Measurements from ENCODE around the gene NOCT. TPM values are rescaled to one million over a fixed set of nuclear protein-coding genes. Genes with fewer than 3 reads are reported as not detected.
"Not testable (repeated sequence)": the region's sequence is repeated elsewhere in the genome, so short reads cannot be mapped to it uniquely, and the experiment has no call there.

NOCT gene
- total RNA-seq, 1 donor from 2014 or later: 7.8 TPM

DNA sequence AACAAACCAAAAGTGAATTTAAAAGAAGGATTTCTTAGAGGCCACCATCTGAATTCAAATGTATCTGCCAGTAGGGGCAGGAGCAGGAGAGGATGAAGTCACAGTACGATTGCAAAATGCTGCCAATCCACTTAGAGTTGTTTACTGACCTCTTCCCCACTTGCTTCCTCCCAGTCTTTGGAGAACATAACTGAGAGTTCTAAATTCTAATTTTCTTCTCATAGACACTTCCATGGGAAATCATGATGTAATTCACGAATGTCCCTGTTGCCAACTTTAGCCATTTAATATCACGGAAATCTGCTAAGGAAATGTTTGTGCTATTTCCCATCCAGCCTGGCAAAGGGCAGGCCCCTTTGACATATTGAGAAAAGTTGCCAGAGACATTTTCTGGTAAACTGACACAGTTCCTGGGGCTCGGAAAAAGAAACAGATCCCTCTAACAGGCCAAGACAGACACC lies 33.6 kb upstream of the NOCT start:
- Histone ChIP-seq H3K27ac (ENCODE audit: low read depth, low read length) (peak overlapping the region; percentile 69), H3K9me3 (ENCODE audit: control insufficient read depth in 3 of 3, low read length in 3 of 3) (no peaks in the 10 kb centered on the region), H3K4me3 (ENCODE audit: low read length in 3 of 3) (no peak overlapping the region), H3K4me1 (ENCODE audit: control insufficient read depth in 3 of 3, insufficient read depth in 3 of 3, low read length in 3 of 3) (no peaks in the 10 kb centered on the region), H3K27me3 (ENCODE audit: control insufficient read depth in 3 of 3, insufficient read depth in 3 of 3, low read length in 3 of 3) (no peaks in the 10 kb centered on the region), H3K36me3 (ENCODE audit: control insufficient read depth in 3 of 3, insufficient read depth in 3 of 3, low read length in 3 of 3) (no peaks in the 10 kb centered on the region), H3K9ac (ENCODE audit: low read depth in 1 of 3, low read length in 3 of 3) (no peak overlapping the region)

DNA sequence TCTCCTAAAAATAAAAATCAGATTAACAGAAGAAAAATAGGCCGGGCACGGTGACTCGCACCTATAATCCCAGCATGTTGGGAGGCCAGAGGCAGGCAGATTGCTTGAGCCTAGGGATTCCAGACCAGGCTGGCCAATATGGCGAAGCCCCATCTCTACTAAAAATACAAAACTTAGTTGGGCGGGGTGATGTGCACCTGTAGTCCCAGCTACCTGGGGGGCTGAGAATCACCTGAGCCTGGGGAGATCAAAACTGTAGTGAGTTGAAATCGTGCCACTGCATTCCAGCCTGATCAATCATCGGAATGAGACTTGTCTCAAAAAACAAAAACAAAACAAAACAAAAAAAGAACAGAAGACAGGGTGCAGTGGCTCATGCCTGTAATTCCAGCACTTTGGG lies 32.8 kb upstream of the NOCT start:
- Histone ChIP-seq H3K36me3 (ENCODE audit: control insufficient read depth in 3 of 3, insufficient read depth in 3 of 3, low read length in 3 of 3) (no peaks in the 10 kb centered on the region), H3K9ac (ENCODE audit: low read depth in 1 of 3, low read length in 3 of 3) (no peak overlapping the region), H3K27me3 (ENCODE audit: control insufficient read depth in 3 of 3, insufficient read depth in 3 of 3, low read length in 3 of 3) (no peaks in the 10 kb centered on the region), H3K27ac (ENCODE audit: low read depth, low read length) (peak overlapping the region; percentile 69), H3K4me1 (ENCODE audit: control insufficient read depth in 3 of 3, insufficient read depth in 3 of 3, low read length in 3 of 3) (no peaks in the 10 kb centered on the region), H3K9me3 (ENCODE audit: control insufficient read depth in 3 of 3, low read length in 3 of 3) (no peaks in the 10 kb centered on the region), H3K4me3 (ENCODE audit: low read length in 3 of 3) (no peak overlapping the region)

DNA sequence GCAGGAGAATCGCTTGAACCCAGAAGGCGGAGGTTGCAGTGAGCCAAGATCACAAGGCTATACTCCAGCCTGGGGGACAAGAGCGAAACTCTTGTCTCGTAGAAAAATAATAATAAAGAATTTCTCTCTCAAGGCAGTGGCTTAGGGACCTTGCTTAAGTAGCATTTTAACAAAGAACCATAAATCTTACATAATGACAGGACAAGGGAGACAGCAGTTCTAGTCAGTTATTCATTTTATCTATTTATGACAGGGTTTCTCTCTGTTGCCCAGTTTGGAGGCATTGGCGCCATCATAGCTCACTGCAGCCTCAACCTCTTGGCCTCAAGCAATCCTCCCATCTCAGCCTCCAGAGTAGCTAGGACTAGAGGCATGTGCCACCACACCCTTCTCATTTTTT lies 31.9 kb upstream of the NOCT start:
- no peak overlapping the region for H3K27ac ChIP-seq (ENCODE audit: low read depth, low read length)
- no peaks in the 10 kb centered on the region for H3K27me3 ChIP-seq (ENCODE audit: control insufficient read depth in 3 of 3, insufficient read depth in 3 of 3, low read length in 3 of 3)
- no peaks in the 10 kb centered on the region for H3K4me1 ChIP-seq (ENCODE audit: control insufficient read depth in 3 of 3, insufficient read depth in 3 of 3, low read length in 3 of 3)
- no peak overlapping the region for H3K9ac ChIP-seq (ENCODE audit: low read depth in 1 of 3, low read length in 3 of 3)
- H3K4me3 ChIP-seq (ENCODE audit: low read length in 3 of 3): no peak overlapping the region
- no peaks in the 10 kb centered on the region for H3K9me3 ChIP-seq (ENCODE audit: control insufficient read depth in 3 of 3, low read length in 3 of 3)
- no peaks in the 10 kb centered on the region for H3K36me3 ChIP-seq (ENCODE audit: control insufficient read depth in 3 of 3, insufficient read depth in 3 of 3, low read length in 3 of 3)

DNA sequence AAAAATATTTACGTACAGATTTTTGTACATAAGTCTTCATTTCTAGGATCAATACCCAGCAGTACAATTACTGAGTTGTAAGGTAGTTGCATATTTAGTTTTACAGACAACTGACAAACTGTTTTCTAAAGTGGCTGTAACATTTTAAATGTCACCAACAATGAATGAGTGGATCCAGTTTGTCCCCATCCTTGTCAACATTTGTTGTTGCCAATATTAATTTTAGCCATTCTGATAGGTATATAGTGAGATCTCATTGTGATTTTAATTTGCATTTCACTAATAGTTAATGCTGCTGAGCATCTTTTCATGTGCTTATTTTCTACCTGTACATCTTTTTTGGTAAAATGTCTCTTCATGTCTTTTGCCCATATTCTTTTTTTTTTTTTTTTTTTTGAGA lies 30.9 kb upstream of the NOCT start:
- Histone ChIP-seq H3K4me1 (ENCODE audit: control insufficient read depth in 3 of 3, insufficient read depth in 3 of 3, low read length in 3 of 3) (no peaks in the 10 kb centered on the region), H3K4me3 (ENCODE audit: low read length in 3 of 3) (no peak overlapping the region), H3K27me3 (ENCODE audit: control insufficient read depth in 3 of 3, insufficient read depth in 3 of 3, low read length in 3 of 3) (no peaks in the 10 kb centered on the region), H3K9me3 (ENCODE audit: control insufficient read depth in 3 of 3, low read length in 3 of 3) (no peaks in the 10 kb centered on the region), H3K27ac (ENCODE audit: low read depth, low read length) (no peak overlapping the region), H3K36me3 (ENCODE audit: control insufficient read depth in 3 of 3, insufficient read depth in 3 of 3, low read length in 3 of 3) (no peaks in the 10 kb centered on the region), H3K9ac (ENCODE audit: low read depth in 1 of 3, low read length in 3 of 3) (no peak overlapping the region)

- no peaks in the 10 kb centered on the region for H3K9me3 ChIP-seq (ENCODE audit: control insufficient read depth in 3 of 3, low read length in 3 of 3)
- H3K9ac ChIP-seq (ENCODE audit: low read depth in 1 of 3, low read length in 3 of 3): no peak overlapping the region
- no peaks in the 10 kb centered on the region for H3K27me3 ChIP-seq (ENCODE audit: control insufficient read depth in 3 of 3, insufficient read depth in 3 of 3, low read length in 3 of 3)
- no peak overlapping the region for H3K4me3 ChIP-seq (ENCODE audit: low read length in 3 of 3)
- H3K27ac ChIP-seq (ENCODE audit: low read depth, low read length): no peak overlapping the region
- H3K36me3 ChIP-seq (ENCODE audit: control insufficient read depth in 3 of 3, insufficient read depth in 3 of 3, low read length in 3 of 3): no peaks in the 10 kb centered on the region
- no peaks in the 10 kb centered on the region for H3K4me1 ChIP-seq (ENCODE audit: control insufficient read depth in 3 of 3, insufficient read depth in 3 of 3, low read length in 3 of 3)
These were observed 22.9 kb upstream of the NOCT start for GRCh38 chr4:138992676-138993075.

GRCh38 chr4:138996090-138996489 lies 19.5 kb upstream of the NOCT start:
- Histone ChIP-seq H3K9me3 (ENCODE audit: control insufficient read depth in 3 of 3, low read length in 3 of 3) (no peaks in the 10 kb centered on the region), H3K36me3 (ENCODE audit: control insufficient read depth in 3 of 3, insufficient read depth in 3 of 3, low read length in 3 of 3) (no peaks in the 10 kb centered on the region), H3K4me3 (ENCODE audit: low read length in 3 of 3) (no peak overlapping the region), H3K27me3 (ENCODE audit: control insufficient read depth in 3 of 3, insufficient read depth in 3 of 3, low read length in 3 of 3) (no peaks in the 10 kb centered on the region), H3K9ac (ENCODE audit: low read depth in 1 of 3, low read length in 3 of 3) (no peak overlapping the region), H3K4me1 (ENCODE audit: control insufficient read depth in 3 of 3, insufficient read depth in 3 of 3, low read length in 3 of 3) (no peaks in the 10 kb centered on the region), H3K27ac (ENCODE audit: low read depth, low read length) (no peak overlapping the region)

- Histone ChIP-seq H3K36me3 (ENCODE audit: control insufficient read depth in 3 of 3, insufficient read depth in 3 of 3, low read length in 3 of 3) (no peaks in the 10 kb centered on the region), H3K9ac (ENCODE audit: low read depth in 1 of 3, low read length in 3 of 3) (no peak overlapping the region), H3K4me1 (ENCODE audit: control insufficient read depth in 3 of 3, insufficient read depth in 3 of 3, low read length in 3 of 3) (no peaks in the 10 kb centered on the region), H3K27me3 (ENCODE audit: control insufficient read depth in 3 of 3, insufficient read depth in 3 of 3, low read length in 3 of 3) (no peaks in the 10 kb centered on the region), H3K4me3 (ENCODE audit: low read length in 3 of 3) (no peak overlapping the region), H3K9me3 (ENCODE audit: control insufficient read depth in 3 of 3, low read length in 3 of 3) (no peaks in the 10 kb centered on the region), H3K27ac (ENCODE audit: low read depth, low read length) (no peak overlapping the region)
These were observed 15.9 kb upstream of the NOCT start for GRCh38 chr4:138999666-139000065.

DNA sequence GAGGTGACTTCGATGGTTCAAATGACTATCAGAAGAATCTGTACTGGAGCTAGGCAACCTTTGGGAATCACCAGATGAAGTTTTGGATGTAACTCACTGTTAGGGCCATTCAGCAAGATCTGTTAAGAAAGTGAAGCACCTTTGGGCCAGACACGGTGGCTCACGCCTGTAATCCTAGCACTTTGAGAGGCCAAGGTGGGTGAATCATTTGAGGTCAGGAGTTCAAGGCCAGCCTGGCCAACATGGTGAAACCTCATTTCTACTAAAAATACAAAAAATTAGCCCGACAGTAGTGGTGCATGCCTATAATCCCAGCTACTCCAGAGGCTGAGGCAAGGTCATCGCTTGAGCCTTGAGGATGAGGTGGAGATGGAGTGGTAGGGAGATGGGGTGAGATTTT lies 15.4 kb upstream of the NOCT start:
- not testable (repeated sequence) for H3K4me3 ChIP-seq (ENCODE audit: low read length in 3 of 3); H3K9me3 ChIP-seq (ENCODE audit: control insufficient read depth in 3 of 3, low read length in 3 of 3); H3K9ac ChIP-seq (ENCODE audit: low read depth in 1 of 3, low read length in 3 of 3); H3K27me3 ChIP-seq (ENCODE audit: control insufficient read depth in 3 of 3, insufficient read depth in 3 of 3, low read length in 3 of 3); H3K27ac ChIP-seq (ENCODE audit: low read depth, low read length); H3K4me1 ChIP-seq (ENCODE audit: control insufficient read depth in 3 of 3, insufficient read depth in 3 of 3, low read length in 3 of 3); H3K36me3 ChIP-seq (ENCODE audit: control insufficient read depth in 3 of 3, insufficient read depth in 3 of 3, low read length in 3 of 3)

DNA sequence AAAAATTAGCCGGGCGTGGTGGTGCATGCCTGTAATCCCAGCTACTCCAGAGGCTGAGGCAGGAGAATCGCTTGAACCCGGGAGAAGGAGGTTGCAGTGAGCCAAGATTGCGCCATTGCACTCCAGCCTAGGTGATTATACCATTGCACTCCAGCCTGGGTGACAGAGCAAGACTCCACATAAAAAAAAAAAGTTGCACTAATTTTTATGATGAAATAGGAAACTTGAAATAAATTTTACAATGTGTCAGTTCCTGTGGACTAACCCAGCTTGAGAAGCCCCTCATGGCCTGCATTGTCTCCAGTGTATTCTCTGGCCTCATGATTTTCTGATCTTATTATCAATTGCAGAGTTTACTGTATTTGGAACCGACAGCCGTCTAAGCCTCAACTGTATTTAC lies 14.2 kb upstream of the NOCT start:
- not testable (repeated sequence) for H3K4me3 ChIP-seq (ENCODE audit: low read length in 3 of 3); H3K27ac ChIP-seq (ENCODE audit: low read depth, low read length); H3K4me1 ChIP-seq (ENCODE audit: control insufficient read depth in 3 of 3, insufficient read depth in 3 of 3, low read length in 3 of 3); H3K27me3 ChIP-seq (ENCODE audit: control insufficient read depth in 3 of 3, insufficient read depth in 3 of 3, low read length in 3 of 3); H3K9me3 ChIP-seq (ENCODE audit: control insufficient read depth in 3 of 3, low read length in 3 of 3); H3K9ac ChIP-seq (ENCODE audit: low read depth in 1 of 3, low read length in 3 of 3); H3K36me3 ChIP-seq (ENCODE audit: control insufficient read depth in 3 of 3, insufficient read depth in 3 of 3, low read length in 3 of 3)

GRCh38 chr4:139003668-139004067 lies 11.9 kb upstream of the NOCT start:
- H3K4me1 ChIP-seq (ENCODE audit: control insufficient read depth in 3 of 3, insufficient read depth in 3 of 3, low read length in 3 of 3); H3K4me3 ChIP-seq (ENCODE audit: low read length in 3 of 3); H3K27me3 ChIP-seq (ENCODE audit: control insufficient read depth in 3 of 3, insufficient read depth in 3 of 3, low read length in 3 of 3); H3K9ac ChIP-seq (ENCODE audit: low read depth in 1 of 3, low read length in 3 of 3); H3K36me3 ChIP-seq (ENCODE audit: control insufficient read depth in 3 of 3, insufficient read depth in 3 of 3, low read length in 3 of 3); H3K9me3 ChIP-seq (ENCODE audit: control insufficient read depth in 3 of 3, low read length in 3 of 3); H3K27ac ChIP-seq (ENCODE audit: low read depth, low read length): not testable (repeated sequence)

DNA sequence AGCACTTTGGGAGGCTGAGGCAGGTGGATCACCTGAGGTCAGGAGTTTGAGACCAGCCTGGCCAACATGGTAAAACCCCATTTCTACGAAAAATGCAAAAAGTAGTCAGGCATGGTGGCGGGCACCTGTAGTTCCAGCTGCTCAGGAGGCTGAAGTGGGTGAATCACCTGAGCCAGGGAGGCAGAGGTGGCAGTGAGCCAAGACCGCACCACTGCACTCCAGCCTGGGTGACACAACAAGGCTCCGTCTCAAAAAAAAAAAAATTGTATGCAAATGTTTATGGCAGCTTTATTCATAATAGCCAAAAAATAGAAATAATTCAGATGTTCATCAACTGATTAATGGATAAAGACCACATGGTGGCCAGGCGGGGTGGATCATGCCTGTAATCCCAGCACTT lies 9.8 kb upstream of the NOCT start:
- H3K9ac ChIP-seq (ENCODE audit: low read depth in 1 of 3, low read length in 3 of 3): no peak overlapping the region
- H3K36me3 ChIP-seq (ENCODE audit: control insufficient read depth in 3 of 3, insufficient read depth in 3 of 3, low read length in 3 of 3): no peaks in the 10 kb centered on the region
- no peaks in the 10 kb centered on the region for H3K27me3 ChIP-seq (ENCODE audit: control insufficient read depth in 3 of 3, insufficient read depth in 3 of 3, low read length in 3 of 3)
- no peak overlapping the region for H3K4me3 ChIP-seq (ENCODE audit: low read length in 3 of 3)
- H3K27ac ChIP-seq (ENCODE audit: low read depth, low read length): no peak overlapping the region
- H3K9me3 ChIP-seq (ENCODE audit: control insufficient read depth in 3 of 3, low read length in 3 of 3): no peaks in the 10 kb centered on the region
- no peaks in the 10 kb centered on the region for H3K4me1 ChIP-seq (ENCODE audit: control insufficient read depth in 3 of 3, insufficient read depth in 3 of 3, low read length in 3 of 3)
